Keratinocyte (primary cell): ENCODE measurements around the gene SNCA. TPM values are rescaled to one million over a fixed set of nuclear protein-coding genes. Genes with fewer than 3 reads are reported as not detected.

Source experiments
- DNase-seq: peaks from one replicate; pipeline ENCODE4 v3.0.0-alpha.2; 2011; ENCODE audit warnings: low read depth, missing footprints, low spot score
- FAIRE-seq: peaks from 2 replicates; lab custom pipeline; 2011; peaks lifted over from hg19 to GRCh38; lab: Jason Lieb, UNC
- H2AFZ ChIP-seq: 2 replicates; pipeline ENCODE4 v1.6.0; 2012; ENCODE audit warnings: low read length, control low read depth, inconsistent platforms; ENCODE audit not compliant: control insufficient read depth
- H3K27ac ChIP-seq: 2 replicates; pipeline ENCODE4 v1.5.1; 2011; ENCODE audit warnings: low read length; ENCODE audit not compliant: control insufficient read depth, insufficient read depth
- H3K27me3 ChIP-seq: 3 replicates; pipeline ENCODE4 v1.6.0; 2011; ENCODE audit warnings: low read length; ENCODE audit not compliant: control insufficient read depth, insufficient read depth; ENCODE audit errors: extremely low read depth
- H3K36me3 ChIP-seq, 2 experiments: 2 replicates in 1 of 2; 3 replicates in 1 of 2; pipeline ENCODE4 v1.5.1; 2011; ENCODE audit warnings: low read length in 2 of 2, mild to moderate bottlenecking in 1 of 2; ENCODE audit not compliant: control insufficient read depth in 2 of 2, insufficient read depth in 2 of 2; ENCODE audit errors: extremely low read depth in 1 of 2
- H3K4me1 ChIP-seq: 3 replicates; pipeline ENCODE4 v1.5.1; 2011; ENCODE audit warnings: low read length; ENCODE audit not compliant: control insufficient read depth, insufficient read depth; ENCODE audit errors: extremely low read depth
- H3K4me2 ChIP-seq: 3 replicates; pipeline ENCODE4 v1.6.0; 2011; ENCODE audit warnings: low read depth, low read length; ENCODE audit not compliant: control insufficient read depth, insufficient read depth; ENCODE audit errors: extremely low read depth
- H3K4me3 ChIP-seq, 3 experiments: fragments of 200-600 bp in 1 of 3; sonication (generic) in 1 of 3; 2 replicates in 2 of 3; 3 replicates in 1 of 3; pipeline ENCODE4 v1.5.1; 2011 to 2016; ENCODE audit warnings: low read length in 3 of 3, mild to moderate bottlenecking in 3 of 3, control low read depth in 2 of 3, inconsistent platforms in 1 of 3, low read depth in 1 of 3, mixed read lengths in 1 of 3, mixed run types in 1 of 3, moderate library complexity in 1 of 3; ENCODE audit not compliant: control insufficient read depth in 2 of 3, insufficient read depth in 2 of 3; ENCODE audit errors: extremely low read depth in 1 of 3
- H3K79me2 ChIP-seq: 2 replicates; pipeline ENCODE4 v1.6.0; 2012; ENCODE audit warnings: low read length; ENCODE audit not compliant: control insufficient read depth, insufficient read depth
- H3K9ac ChIP-seq: 3 replicates; pipeline ENCODE4 v1.6.0; 2011; ENCODE audit warnings: low read length; ENCODE audit not compliant: control insufficient read depth, insufficient read depth; ENCODE audit errors: extremely low read depth
- H3K9me1 ChIP-seq: 3 replicates; pipeline ENCODE4 v1.6.0; 2011; ENCODE audit warnings: low read length; ENCODE audit not compliant: control insufficient read depth, insufficient read depth; ENCODE audit errors: extremely low read depth
- H3K9me3 ChIP-seq: 2 replicates; pipeline ENCODE4 v1.5.1; 2012; ENCODE audit warnings: low read depth, low read length; ENCODE audit not compliant: control insufficient read depth
- H4K20me1 ChIP-seq: 3 replicates; pipeline ENCODE4 v1.6.0; 2011; ENCODE audit warnings: low read length; ENCODE audit not compliant: control insufficient read depth, insufficient read depth; ENCODE audit errors: extremely low read depth
- CTCF ChIP-seq, 3 experiments: IDR thresholded peaks in 1 of 3; conservative IDR thresholded peaks in 1 of 3; optimal IDR thresholded peaks in 1 of 3; 2 replicates in 2 of 3; 3 replicates in 1 of 3; pipeline versions ENCODE3 to v1.5.1; 2011; ENCODE audit warnings: low read length in 3 of 3, mild to moderate bottlenecking in 3 of 3, moderate library complexity in 2 of 3, control low read depth in 1 of 3, inconsistent platforms in 1 of 3; ENCODE audit not compliant: insufficient read depth in 2 of 3; ENCODE audit errors: extremely low read depth in 1 of 3
- EZH2 ChIP-seq: IDR thresholded peaks from one replicate; pipeline ENCODE4 v1.6.1; 2012; ENCODE audit warnings: inconsistent platforms, mild to moderate bottlenecking, low read length, moderate library complexity
- dilution Hi-C: fragments of 300-500 bp; cut with MboI; formaldehyde crosslinking; loops from one replicate; pipeline ENCODE4 v1.7.0; 2020; ENCODE audit warnings: low sequenced_read_pairs; ENCODE audit not compliant: extremely low pct_ligation_motif_present
- polyA plus RNA-seq, 5 experiments: library from polyadenylated mRNA; depleted of rRNA in 3 of 5; stranded (reverse) in 3 of 5; stranded (forward) in 1 of 5; unstranded in 1 of 5; fragments of >200 nt; gene quantifications; 1 replicate in 1 of 5; 2 replicates in 3 of 5; 3 replicates in 1 of 5; pipeline versions ENCODE4 v1.2.1 to v1.2.3, GENCODE V29; 2011 to 2012; ENCODE audit warnings: missing spikeins in 2 of 5, low read depth in 1 of 5, low replicate concordance in 1 of 5

SNCA gene
- polyA plus RNA-seq, 1 donor (not counting 4 experiments of a cell fraction or from before 2014, with no cell fraction given): 61.3 TPM

GRCh38 chr4:89745708-89746107 is 91.3 kb downstream of the SNCA start:
- Histone ChIP-seq H3K79me2 (no peaks in the 10 kb centered on the region), H3K9ac (no peak overlapping the region), H3K9me1 (no peaks in the 10 kb centered on the region), H3K36me3 (peaks cover 0 to 2% of the 10 kb centered on the region in 2 experiments), H3K4me1 (no peaks in the 10 kb centered on the region), H3K4me3 (no peak overlapping the region), H3K4me2 (no peak overlapping the region), H4K20me1 (no peaks in the 10 kb centered on the region), H2AFZ (no peak overlapping the region), H3K27ac (no peak overlapping the region), H3K9me3 (no peaks in the 10 kb centered on the region), H3K27me3 (no peaks in the 10 kb centered on the region)
- DNase-seq: no peak
- no peak for FAIRE-seq
- TF ChIP-seq EZH2 (no peak), CTCF (optimal IDR thresholded peaks at IDR 0.05 in 1 of 3, IDR thresholded peaks at IDR 0.05 in 1 of 3, conservative IDR thresholded peaks at IDR 0.05 in 1 of 3; ENCODE audit: extremely low read depth in 1 of 3, insufficient read depth in 2 of 3, low read length in 3 of 3) (no peak)
- dilution Hi-C loops: no loop called here

- no peaks in the 10 kb centered on the region for H3K9me1 ChIP-seq
- H3K4me2 ChIP-seq: no peak overlapping the region
- no peak for DNase-seq
- TF ChIP-seq CTCF (optimal IDR thresholded peaks at IDR 0.05 in 1 of 3, IDR thresholded peaks at IDR 0.05 in 1 of 3, conservative IDR thresholded peaks at IDR 0.05 in 1 of 3; ENCODE audit: extremely low read depth in 1 of 3, insufficient read depth in 2 of 3, low read length in 3 of 3) (no peak), EZH2 (no peak)
- no peak overlapping the region for H2AFZ ChIP-seq
- no peaks in the 10 kb centered on the region for H3K79me2 ChIP-seq
- H3K4me3 ChIP-seq: no peak overlapping the region
- H3K27ac ChIP-seq: no peak overlapping the region
- H4K20me1 ChIP-seq: no peaks in the 10 kb centered on the region
- H3K9ac ChIP-seq: no peak overlapping the region
- no peaks in the 10 kb centered on the region for H3K9me3 ChIP-seq
- H3K36me3 ChIP-seq: peaks cover 0 to 2% of the 10 kb centered on the region in 2 experiments
- H3K27me3 ChIP-seq: no peaks in the 10 kb centered on the region
- no peak for FAIRE-seq
- dilution Hi-C loops: no loop called here
- H3K4me1 ChIP-seq: no peaks in the 10 kb centered on the region
Measured at GRCh38 chr4:89744914-89745313, 92.0 kb downstream of the SNCA start.
